ENCODE data around the gene VAPB. TPM values are rescaled to one million over a fixed set of nuclear protein-coding genes. Genes with fewer than 3 reads are reported as not detected.

The VAPB gene
- total and polyA plus RNA-seq, 10 of the 15 experiments (the other 5 are each of a cell fraction or from before 2014, with no cell fraction given): 3.2 to 28.6 (median 20.5) TPM

GRCh38 chr20:58378704-58379103 is 10.3 kb upstream of the VAPB start:
- H3K79me2 ChIP-seq (ENCODE audit: control insufficient read depth, insufficient read depth, low read length): no peaks in the 10 kb centered on the region
- ChIA-PET CTCF (no interaction called here), SMC1A (ENCODE audit: uncharacterized antibody, unreplicated experiment) (interaction anchor here (0.9 kb wide), 1 partner anchor 62 kb away, joined by 3 read pairs; no protein-coding TSS in a partner anchor), RAD21 (ENCODE audit: unreplicated experiment) (no interaction called here), POLR2A (no interaction called here)
- WGBS (ENCODE audit: insufficient coverage, insufficient replicate concordance, low lambda C conversion rate, missing lambda C conversion rate): 11% methylated on average over 3 of the region's 3 CpGs
- in situ Hi-C loops (cut with MboI) (no loop called here), intact Hi-C loops (cut with micrococcal nuclease; ENCODE audit: unreplicated experiment) (no loop called here)
- no peaks in the 10 kb centered on the region for H3K27me3 ChIP-seq (replicated peaks in 1 of 2; ENCODE audit: control insufficient read depth in 2 of 2, insufficient read depth in 2 of 2, low read length in 1 of 2)
- H2AFZ ChIP-seq (ENCODE audit: control insufficient read depth, low read depth, low read length): no peak overlapping the region
- peaks cover 10% of the 10 kb centered on the region for H3K9me3 ChIP-seq (replicated peaks; ENCODE audit: control insufficient read depth, insufficient read depth, low read length)
- FAIRE-seq (no peak), ATAC-seq (no peak), DNase-seq (ENCODE audit: low read depth, low spot score) (no peak)
- H3K27ac ChIP-seq (ENCODE audit: control insufficient read depth, insufficient read depth): no peak overlapping the region
- no TSS peak for BruUV-seq (replicated peaks)
- no peaks in the 10 kb centered on the region for H4K20me1 ChIP-seq (ENCODE audit: control insufficient read depth, insufficient read depth)
- no peak overlapping the region for H3K4me3 ChIP-seq
- no peak overlapping the region for H3K4me2 ChIP-seq (ENCODE audit: control insufficient read depth, insufficient read depth)
- H3K9ac ChIP-seq (ENCODE audit: control insufficient read depth, insufficient read depth, low read length): no peak overlapping the region
- H3K4me1 ChIP-seq (ENCODE audit: control insufficient read depth, insufficient read depth, low read length): no peaks in the 10 kb centered on the region; the same call in 1 of the 2 replicates
- no peaks in the 10 kb centered on the region for H3K36me3 ChIP-seq (ENCODE audit: control insufficient read depth in 2 of 2, insufficient read depth in 2 of 2, low read length in 1 of 2)
- TF ChIP-seq POLR2A (IDR thresholded peaks at IDR 0.05; ENCODE audit: low read depth, low read length) (no peak), ZBTB33 (IDR thresholded peaks at IDR 0.05) (no peak), POLR2AphosphoS2 (IDR thresholded peaks at IDR 0.05; ENCODE audit: low read depth, low read length) (no peak), REST (IDR thresholded peaks at IDR 0.05; ENCODE audit: low read depth, low read length) (no peak), TCF3 (IDR thresholded peaks at IDR 0.05; ENCODE audit: borderline replicate concordance, insufficient read depth, low read depth, low read length) (no peak), NR2F1 (conservative IDR thresholded peaks at IDR 0.05) (no peak), E4F1 (IDR thresholded peaks at IDR 0.05; ENCODE audit: borderline replicate concordance, partially characterized antibody) (no peak), MEF2B (IDR thresholded peaks at IDR 0.05; ENCODE audit: partially characterized antibody, poor library complexity, severe bottlenecking) (no peak), WRNIP1 (IDR thresholded peaks at IDR 0.05; ENCODE audit: borderline replicate concordance, low read depth, low read length) (no peak), NFYA (IDR thresholded peaks at IDR 0.05; ENCODE audit: borderline replicate concordance, low read depth, low read length) (no peak), IKZF2 (IDR thresholded peaks at IDR 0.05) (no peak), BCLAF1 (IDR thresholded peaks at IDR 0.05) (no peak)
